ENCODE data around the gene UBAC1. TPM values are rescaled to one million over a fixed set of nuclear protein-coding genes. Genes with fewer than 3 reads are reported as not detected.

The UBAC1 gene
- total RNA-seq, 1 experiment from 2014 or later: 75.3 TPM

GRCh38 chr9:135941288-135941995 lies 19.7 kb downstream of the UBAC1 start:
- DNase-seq (ENCODE audit: low read depth): no peak

- peak; percentile 21 for DNase-seq (ENCODE audit: low read depth)
Measured at GRCh38 chr9:135939351-135940265, 21.6 kb downstream of the UBAC1 start.

- no peak for DNase-seq (ENCODE audit: low read depth)
Measured at GRCh38 chr9:135937521-135938489, 23.4 kb downstream of the UBAC1 start.

GRCh38 chr9:135933114-135933513 lies 28.1 kb downstream of the UBAC1 start:
- no peak for DNase-seq (ENCODE audit: low read depth)

- no peak for DNase-seq (ENCODE audit: low read depth)
Measured at GRCh38 chr9:135932656-135933055, 28.5 kb downstream of the UBAC1 start.

GRCh38 chr9:135931349-135931820 lies 29.8 kb downstream of the UBAC1 start:
- no peak for DNase-seq (ENCODE audit: low read depth)

- DNase-seq (ENCODE audit: low read depth): no peak
Measured at GRCh38 chr9:135930446-135931345, 30.5 kb downstream of the UBAC1 start.

GRCh38 chr9:135929656-135930445 lies 31.3 kb downstream of the UBAC1 start:
- no peak for DNase-seq (ENCODE audit: low read depth)

GRCh38 chr9:135928731-135929655 lies 32.2 kb downstream of the UBAC1 start:
- no peak for DNase-seq (ENCODE audit: low read depth)

GRCh38 chr9:135928074-135928730 lies 33.0 kb downstream of the UBAC1 start:
- no peak for DNase-seq (ENCODE audit: low read depth)

GRCh38 chr9:135927195-135928013 lies 33.8 kb downstream of the UBAC1 start:
- DNase-seq (ENCODE audit: low read depth): no peak

GRCh38 chr9:135926402-135927194 lies 34.6 kb downstream of the UBAC1 start:
- peak; percentile 86 for DNase-seq (ENCODE audit: low read depth)

GRCh38 chr9:135925496-135926133 lies 35.6 kb downstream of the UBAC1 start:
- DNase-seq (ENCODE audit: low read depth): no peak

GRCh38 chr9:135924628-135925338 lies 36.4 kb downstream of the UBAC1 start:
- DNase-seq (ENCODE audit: low read depth): no peak

- no peak for DNase-seq (ENCODE audit: low read depth)
Measured at GRCh38 chr9:135923508-135923907, 37.7 kb downstream of the UBAC1 start.
